Hepatic stellate cell (primary cell): Measurements from ENCODE around the gene FOXA2.

ENCODE experiments used
- DNase-seq: peaks from one replicate; pipeline ENCODE4 v3.0.0; 2011; ENCODE audit warnings: low spot score

FOXA2 gene

DNA sequence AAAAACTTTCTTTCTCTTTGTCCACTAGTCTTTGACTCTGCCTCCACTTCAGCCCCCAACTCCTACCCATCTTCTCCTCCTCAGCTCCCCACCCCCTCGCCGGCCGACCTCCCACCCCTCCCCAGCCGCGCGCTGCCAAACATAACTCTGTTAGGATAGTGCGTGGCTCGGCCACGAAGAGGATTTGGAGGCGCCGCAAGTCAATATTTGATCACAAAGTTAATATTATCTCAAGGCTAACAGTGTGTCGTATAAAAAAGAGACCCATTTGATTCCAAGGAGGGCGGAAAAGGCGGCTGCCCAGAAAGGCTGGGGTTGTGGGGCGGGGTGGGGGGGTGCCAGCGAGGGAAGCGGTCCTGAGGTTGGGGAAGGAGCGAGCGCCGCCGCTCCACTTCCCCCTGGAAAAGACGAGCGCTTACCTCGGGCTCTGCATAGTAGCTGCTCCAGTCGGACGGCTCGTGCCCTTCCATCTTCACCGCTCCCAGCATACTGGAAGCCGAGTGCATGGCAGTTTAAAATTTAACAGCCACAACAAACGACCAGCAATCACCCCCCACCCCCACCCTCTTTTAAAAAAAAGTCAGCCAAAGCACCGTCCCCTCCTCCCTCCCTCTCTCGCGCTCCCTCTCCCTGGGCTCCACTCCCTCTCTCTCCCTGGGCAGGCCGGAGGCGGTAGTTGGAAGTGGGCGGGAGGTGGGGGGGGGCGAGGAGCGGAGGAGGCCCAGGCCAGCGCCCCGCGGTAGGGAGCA is 425 bp downstream of the FOXA2 start:
- no peak for DNase-seq

DNA sequence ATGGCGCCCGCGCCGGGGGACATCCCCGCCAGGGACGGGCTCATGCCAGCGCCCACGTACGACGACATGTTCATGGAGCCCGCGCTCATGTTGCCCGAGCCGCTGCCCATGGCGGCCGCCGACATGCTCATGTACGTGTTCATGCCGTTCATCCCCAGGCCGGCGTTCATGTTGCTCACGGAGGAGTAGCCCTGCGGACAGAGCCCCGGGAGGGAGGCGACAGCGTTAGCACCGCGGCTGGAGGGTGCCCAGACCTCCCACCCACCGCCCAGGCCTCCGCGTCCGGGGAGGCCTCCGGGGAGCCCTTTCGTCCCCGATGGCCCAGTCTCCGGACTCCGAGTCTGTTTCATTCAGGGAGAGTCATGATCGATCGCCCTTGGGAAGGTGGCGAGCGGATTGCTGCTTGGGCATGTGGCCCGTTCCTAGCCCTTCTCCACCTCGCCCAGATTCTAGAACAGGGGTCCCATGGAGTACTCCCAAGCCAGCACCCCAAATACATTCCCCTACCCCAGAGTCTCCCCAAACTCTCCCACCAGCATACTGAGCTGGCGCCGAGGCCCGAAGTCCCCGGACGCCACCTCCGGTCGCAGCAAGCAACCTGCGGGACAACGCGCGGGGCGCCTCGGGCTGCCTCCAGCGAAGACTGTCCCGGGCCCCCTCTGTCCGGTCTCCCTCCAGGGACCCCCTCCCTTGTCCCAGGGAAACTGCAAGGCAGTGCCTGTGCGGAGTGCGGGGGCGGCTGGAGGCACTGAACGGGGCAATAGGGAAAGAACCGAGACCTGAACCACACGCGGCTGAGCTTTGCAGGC is 1.2 kb downstream of the FOXA2 start:
- no peak for DNase-seq

DNA sequence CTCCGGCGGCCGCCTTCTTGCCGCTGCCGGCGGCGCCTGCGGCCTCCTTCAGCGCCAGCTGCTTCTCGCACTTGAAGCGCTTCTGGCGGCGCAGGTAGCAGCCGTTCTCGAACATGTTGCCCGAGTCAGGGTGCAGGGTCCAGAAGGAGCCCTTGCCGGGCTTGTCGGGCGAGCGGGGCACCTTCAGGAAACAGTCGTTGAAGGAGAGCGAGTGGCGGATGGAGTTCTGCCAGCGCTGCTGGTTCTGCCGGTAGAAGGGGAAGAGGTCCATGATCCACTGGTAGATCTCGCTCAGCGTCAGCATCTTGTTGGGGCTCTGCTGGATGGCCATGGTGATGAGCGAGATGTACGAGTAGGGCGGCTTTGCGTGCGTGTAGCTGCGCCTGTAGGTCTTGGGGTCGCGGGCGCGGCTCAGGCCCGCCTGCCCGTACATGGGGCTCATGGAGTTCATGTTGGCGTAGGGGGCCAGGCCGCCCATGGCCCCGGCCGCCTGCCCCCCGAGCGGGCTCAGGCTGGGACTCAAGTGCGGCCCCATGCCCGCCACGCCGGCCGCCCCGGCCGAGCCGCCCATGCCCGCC is 1.9 kb downstream of the FOXA2 start:
- DNase-seq, result no peak

DNA sequence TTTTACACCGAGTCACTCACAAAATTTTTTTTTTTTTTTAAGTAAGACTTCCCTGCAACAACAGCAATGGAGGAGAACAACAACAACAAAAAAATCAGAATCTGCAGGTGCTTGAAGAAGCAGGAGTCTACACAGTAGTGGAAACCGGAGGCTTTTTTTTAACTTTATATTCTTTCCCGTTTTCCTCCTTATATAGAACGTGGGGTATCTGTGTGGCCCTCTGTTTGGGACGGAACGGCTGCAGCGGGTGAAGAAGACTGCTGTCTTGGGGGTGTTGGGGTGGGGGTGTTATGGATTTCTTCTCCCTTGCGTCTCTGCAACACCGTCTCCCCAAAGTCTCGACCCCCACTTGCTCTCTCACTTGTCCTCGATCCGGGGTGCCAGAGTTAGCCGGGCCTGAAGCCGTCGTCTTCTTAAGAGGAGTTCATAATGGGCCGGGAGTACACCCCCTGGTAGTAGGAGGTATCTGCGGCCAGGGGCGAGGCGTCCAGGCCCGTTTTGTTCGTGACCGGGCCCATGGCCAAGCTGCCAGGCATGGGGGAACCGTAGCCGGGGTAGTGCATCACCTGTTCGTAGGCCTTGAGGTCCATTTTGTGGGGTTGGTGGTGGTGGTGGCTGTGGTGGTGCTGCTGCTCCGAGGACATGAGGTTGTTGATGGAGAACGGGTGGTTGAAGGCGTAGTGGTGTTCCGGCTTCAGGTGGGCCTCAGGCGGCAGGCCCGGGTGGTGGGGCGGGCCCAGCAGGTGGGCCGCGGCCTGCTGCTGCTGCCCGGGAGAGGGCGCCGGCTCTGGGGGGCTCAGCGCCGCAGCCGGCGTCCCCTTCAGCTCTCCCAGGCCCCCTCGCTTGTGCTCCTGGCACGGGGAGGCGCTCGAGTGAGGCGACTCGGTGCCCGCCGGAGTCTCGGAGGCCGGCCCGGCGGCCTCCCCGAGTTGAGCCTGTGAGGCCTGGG is 2.7 kb downstream of the FOXA2 start:
- DNase-seq, result no peak

DNA sequence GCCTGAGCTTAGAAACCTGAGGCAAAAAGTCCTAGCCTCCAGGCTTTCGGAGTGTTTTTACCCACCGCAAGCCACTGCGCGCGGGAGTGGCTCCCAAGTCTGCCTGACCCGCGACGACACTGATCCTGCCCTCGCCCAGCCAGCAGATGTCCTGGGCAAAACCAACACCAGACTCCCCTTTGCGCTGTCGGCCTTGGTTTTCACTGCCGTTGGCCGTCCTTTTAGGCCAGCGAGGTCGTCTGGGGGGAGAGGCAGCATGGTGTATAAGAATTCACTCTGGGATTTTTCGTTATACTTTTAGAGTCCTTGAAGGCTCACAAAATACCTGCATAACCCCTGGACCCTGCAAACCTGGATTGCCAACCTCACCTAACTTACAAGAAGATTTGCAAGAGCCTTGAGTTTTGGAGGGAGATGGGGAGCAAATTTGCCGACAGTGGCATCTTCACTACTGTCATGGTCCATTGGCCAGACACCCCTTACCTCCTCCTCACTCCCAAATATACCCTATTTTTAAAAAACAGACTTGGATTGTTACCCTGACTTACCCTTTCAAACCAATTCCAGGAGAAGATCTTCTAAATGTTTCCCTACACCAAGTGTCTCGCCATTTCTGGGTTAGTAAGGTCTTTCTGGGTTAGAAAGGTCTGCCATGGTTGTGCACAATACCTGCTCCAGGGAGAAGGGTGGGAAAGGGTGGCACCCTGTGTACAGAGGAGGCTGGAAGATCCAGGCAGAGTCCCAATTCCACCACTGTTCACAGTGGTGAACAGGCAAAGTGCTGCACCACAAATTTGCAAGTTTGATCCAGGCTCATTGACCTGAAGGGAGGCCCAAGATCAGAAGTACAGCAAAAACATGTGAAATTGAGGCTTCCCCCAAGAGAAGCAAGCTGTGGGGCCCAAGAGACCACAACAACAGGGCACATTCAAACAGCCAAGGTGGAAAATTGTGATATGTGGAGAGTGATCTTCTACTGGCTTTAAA is 4.4 kb downstream of the FOXA2 start:
- DNase-seq, result no peak

DNA sequence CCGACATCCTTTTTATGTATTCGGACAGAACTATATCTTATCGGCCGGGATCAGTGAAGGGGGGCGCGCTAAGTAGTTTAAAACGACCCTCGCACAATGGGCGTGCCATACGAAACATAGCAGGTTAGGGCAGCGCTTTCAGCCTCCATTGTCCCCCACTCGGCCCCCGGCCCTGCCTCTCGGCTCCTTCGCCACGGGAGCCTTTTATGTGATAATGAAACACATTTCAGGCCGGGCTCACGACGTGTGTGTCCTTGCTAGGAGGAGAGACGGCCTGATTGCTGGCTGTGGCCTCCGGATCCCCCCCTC is 5.3 kb downstream of the FOXA2 start:
- no peak for DNase-seq

DNA sequence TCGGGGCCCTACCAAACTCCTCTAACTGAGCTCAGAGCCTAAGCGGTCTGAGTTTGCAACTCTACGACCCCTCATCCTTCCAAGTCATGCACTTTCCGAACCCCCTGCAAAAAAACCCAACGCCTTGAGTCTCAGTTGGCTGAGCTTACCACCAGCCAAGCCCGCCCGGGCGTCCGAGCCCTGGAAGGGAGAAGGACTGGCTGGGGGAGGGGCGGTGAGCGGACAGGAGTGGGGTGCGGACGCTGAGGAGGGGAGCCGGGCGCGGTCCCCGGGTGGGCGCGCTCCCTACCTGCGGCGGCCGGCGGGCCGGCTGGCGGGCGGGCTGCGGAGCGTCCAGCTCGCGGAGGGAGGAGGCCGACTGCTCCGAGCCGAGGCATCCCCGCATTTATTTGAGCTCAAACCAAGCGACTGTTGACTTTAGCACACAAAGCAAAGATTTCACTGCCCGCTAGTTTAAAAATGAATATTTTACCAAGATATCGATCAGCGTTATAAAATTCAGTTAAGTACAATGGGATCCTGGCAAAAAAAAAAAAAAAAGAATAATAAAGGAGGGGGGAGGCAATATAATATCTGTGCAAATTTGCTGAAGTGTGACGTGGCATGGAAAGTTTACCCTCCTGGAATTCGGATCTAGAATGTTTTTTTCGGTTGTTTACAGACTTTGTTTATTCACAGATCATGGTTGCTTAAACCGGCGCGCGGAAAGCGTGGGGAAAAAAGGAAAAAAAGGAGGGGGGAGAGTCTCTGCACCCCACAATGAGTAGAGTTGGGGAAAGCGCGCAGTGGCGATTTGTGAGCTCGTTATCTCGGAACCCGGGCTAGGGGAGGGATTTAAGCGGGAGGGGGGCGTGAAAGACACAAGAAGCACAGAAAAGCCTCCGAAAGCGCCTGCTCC is 5.9 kb downstream of the FOXA2 start:
- no peak for DNase-seq

DNA sequence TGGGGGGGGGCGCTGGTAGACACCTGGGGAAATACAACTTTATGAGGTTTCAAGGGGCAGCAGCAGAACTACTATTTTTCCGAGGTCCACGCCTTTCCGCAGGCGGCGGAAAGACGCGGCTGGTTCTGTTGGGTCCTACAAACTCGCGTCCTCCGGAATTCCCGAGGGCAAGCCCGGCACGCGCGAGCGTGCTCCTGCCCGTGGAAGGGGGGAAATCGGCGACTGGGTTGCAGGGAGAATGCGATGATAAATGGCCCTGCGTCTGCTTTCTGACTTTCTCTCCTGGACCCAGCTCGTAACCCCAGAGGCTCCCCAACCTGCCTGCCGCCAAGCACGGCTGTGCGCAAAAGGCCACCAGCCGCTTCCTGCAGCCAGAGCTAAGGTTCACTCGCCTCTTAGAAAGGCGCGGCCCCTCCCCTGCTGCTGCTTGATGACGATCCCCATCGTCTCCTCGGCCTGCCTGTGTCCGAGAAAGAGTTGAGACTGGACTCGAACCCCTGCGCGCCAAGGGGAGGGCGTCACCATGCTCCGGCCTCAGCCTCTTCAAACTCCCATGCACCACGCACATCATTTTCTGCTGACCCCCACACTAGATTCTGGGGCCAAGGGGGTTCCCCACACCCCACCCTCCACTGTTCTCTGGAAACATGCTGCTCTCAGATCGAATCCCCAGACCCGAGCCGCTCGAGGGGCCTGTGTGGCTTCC is 6.7 kb downstream of the FOXA2 start:
- no peak for DNase-seq

DNA sequence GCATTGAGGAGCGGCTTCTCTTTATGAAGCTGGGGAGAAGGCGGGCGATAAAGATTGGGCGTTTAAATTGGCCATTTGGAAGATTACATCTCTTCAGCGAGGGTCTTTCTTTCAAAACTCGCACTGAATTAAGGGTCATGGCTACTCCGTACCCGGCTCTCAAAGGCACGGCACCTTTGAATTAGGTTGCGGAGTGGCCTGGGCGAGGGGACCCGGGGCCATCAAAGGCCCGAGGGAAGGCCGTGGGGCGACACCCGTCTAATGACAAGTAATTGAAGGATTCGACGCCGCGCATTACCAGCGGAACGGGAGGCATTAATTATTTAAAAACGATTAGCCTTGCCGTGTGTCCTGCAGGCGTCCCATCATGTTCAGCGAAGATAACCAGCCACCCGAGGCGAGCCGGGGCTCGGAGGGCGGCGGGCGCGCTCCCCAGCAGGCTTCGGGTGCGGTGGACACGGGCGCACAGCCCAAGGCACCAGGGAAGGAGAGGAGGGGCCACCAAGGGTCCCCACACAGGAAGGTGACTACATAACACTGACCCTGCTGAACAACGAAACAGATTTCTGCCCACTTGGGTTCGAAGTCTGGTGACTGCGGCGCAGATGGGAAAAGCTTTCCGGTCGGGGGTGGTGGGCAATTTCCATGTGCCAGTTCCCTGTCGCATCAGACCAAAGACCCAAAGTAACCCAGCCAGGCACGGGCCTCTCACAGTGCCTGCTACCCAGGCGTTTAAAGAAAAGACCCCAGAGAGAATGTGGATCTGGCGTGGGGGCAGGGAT is 7.4 kb downstream of the FOXA2 start:
- DNase-seq, result no peak

DNA sequence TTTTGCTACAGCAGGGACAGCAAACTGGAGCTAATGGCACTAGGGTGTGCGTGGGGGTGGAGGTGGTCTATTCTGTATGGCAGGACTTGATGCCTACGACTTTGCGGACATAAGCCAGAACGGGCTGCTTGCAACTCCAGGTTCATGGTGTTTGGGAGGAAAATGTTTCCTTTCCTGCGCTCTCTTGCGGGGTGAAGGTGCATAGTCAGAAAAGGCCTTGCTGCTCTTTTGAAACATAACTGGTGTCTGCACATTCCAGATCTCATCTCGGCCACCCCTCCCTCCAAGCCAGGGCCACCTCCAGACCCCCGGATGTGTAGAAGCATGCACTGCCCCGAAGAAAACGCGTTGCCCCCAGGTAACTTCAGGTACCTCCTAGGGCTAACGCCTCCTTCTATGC is 8.1 kb downstream of the FOXA2 start:
- no peak for DNase-seq

DNA sequence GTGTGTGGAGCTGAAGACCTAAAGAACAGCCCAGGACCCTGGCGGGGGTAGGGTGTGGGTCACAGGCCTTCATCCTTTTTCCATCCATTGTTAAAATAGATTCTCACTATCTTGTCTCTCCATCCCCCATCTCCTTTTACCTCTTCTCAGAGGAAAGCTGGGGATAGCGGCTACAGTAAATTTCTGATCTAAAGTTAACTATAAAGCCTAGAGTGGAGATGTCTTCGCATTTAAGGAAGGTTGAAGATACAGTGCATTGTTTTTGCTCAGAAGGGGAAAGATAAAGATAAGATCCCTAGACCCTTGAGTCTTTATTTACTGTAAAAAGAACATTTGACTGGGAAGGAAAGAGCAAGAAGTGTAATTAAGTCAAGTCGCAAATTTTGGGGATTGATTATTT is 8.6 kb downstream of the FOXA2 start:
- DNase-seq, result no peak

DNA sequence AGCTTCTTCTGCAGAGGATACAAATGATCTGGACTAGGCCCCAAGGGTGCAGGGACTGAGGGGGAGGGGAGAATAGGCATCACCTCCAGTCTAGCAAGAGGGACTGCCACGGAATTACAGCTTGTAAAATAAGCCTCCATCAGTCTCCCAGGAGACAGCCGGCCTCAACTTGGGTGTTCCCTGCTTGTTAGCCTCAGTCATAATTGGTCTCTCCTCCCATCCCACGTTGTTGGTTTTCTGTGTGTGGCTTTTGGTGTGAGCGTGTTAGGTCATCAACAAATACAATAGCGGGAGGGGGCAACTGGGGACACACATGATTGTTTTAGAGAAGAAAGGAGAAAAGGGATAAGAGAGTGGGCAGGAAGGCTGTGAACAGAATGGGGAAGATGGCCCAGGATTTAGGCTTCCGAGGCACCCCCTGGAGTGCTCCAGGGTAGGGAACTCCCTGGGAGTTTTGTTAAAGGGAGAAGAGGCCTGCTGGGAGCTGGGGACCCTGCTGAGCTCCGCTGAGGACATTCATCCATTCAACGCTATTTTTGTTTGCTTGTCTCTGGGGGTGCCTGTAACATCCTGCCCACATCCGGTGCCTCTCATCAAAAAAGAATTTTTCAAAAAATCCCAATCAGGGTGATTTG is 9.2 kb downstream of the FOXA2 start:
- no peak for DNase-seq

DNA sequence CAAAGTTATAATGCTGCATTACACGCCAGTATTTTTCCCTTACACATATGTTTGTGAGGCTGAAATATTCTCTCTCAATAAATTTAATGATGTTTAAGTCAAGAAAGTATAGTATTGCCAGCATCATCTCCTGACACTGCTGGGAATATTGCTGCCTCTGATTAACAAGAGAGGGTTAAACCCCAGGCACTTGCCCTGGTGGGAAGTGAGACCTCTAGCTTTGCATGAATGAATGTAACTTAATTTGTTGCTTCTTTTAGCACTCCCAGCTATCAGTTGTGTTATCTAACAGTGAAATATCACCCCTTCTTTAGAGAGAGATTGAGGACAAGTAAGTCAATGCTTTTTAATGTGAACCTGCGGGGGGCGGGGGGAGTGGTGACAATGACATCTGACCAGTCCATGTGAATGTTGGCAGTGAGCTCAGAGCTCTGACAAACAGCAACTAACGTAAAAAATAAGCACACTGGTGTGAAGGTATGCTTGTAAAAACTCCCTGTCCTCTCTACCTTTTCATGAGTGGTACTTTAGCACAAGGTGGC is 9.8 kb downstream of the FOXA2 start:
- no peak for DNase-seq

DNA sequence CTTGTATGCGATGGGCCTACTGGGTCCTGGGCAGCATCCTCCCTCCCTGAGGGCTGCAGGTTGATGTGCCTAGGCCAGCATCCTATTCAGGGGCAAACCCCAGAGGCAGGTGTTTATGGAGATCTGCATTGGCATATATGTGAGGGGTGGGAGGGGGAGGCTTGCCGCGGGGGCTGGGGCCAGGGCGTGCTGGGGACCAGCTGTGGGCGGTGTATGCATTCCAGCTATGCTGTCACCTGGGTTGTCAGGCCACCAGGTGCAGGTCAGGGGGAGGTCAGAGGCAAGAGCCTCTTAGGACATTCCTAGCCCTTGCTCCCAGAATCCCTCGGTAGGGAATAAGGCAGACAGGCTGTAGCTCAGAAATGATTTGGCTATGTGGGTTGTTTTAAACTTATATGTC is 11.9 kb downstream of the FOXA2 start:
- DNase-seq, result no peak

DNA sequence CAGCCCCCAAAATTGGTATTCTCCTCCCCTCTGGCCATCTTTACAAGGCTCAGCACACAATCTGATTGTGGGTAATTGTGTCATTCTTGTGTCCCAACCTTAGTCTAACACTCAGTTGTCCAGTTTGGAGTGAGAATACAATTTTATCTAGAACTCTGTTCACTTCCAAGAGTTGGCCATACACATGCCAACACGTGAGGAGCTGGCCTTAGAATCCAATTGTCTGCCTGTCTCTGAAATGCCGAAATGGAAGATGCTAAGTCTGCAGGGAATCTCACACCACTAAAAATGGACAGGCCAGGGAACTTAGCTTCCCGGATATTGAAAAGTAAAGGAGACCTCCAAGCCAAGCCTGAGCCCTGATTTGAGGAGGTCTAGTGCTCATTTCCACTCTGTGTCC is 12.3 kb downstream of the FOXA2 start:
- DNase-seq, result no peak

DNA sequence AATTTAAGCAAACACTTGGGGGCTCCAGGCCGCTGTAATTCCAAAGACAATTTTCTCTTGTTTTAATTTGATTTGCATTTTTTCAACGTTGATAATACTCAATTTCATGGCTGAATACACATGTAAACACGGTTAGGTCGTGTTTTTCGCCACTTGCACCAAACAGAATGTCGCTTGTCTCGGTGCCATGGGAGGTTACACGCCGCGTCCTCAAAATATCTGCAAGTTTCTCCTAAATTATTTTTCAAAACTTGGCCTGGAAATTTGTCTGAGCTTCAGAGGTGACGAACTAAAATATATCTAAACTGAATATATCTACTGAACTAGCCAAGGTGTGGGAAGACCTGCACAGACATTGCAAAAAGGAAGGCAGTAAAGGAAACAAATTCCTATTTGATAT is 15.0 kb downstream of the FOXA2 start:
- DNase-seq, result no peak

DNA sequence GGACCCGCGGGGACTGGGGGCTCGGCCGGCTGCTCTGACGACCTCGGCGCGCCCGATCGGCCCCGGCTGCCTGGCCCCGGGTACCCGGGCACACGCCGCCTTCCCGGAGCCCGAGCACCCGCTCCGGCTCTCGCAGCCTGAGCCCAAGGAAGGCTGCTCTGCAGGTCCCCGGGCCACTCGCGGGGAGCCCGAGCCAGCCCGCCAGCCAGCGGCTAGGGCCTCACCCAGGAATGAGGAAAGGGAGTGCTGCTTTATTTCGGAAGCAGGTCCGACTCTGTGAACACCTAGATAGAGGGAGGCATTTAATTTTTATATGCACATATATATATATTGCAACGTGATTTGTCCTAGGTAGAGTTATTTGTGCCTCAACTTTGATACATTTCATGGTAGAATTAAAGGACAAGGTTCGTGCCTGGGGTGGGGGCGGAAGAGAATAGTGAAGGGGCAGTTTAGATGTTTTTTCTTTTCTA is 15.5 kb downstream of the FOXA2 start:
- no peak for DNase-seq
